ENCODE results near the gene KRTAP17-1.
A peak's percentile ranks its signal among the peaks of the same experiment; 100 is the strongest.

KRTAP17-1 gene

DNA sequence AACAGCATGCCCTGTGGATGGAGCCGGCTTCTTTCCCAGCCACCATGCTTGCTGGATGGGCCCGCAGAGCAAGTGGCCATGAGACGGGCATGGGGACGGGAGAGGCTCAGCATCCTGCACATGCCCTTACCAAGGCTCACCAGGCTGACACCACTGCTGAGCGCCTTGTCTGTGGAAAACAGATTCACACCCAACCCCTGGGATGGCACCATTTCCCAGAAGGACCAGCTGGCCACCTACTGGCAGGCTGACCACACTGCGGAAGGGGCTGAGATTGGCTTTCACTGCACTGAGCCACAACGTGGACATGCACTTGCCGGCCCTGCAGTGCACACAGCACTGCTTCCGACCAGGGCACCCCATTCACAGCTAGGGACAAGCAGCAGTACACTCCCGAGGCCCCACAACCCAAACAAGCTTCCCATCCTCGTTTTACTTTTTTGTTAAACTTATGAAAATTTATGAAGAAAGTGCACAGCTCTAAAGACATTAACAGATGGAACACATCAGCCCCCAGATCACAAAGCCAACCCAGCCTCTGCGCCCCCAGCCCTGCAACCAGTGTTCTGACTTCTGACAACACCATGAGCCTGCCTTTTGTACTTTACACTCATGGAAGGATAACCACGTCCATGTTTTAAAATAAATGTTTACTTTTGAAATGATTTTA lies 13.9 kb upstream of the KRTAP17-1 start:
- DNase-seq: peak; percentile 77
- peaks cover 98% of the 10 kb centered on the region for H3K27me3 ChIP-seq (ENCODE audit: insufficient read depth, low read depth, severe bottlenecking)
- H3K4me3 ChIP-seq (ENCODE audit: low read depth, low read length): no peak overlapping the region
- no peaks in the 10 kb centered on the region for H3K9me3 ChIP-seq (ENCODE audit: severe bottlenecking)
- no peaks in the 10 kb centered on the region for H3K36me3 ChIP-seq
- TF ChIP-seq CTCF (IDR thresholded peaks at IDR 0.05; ENCODE audit: low read depth, low read length): peak; percentile 99
- H3K27ac ChIP-seq: no peak overlapping the region

DNA sequence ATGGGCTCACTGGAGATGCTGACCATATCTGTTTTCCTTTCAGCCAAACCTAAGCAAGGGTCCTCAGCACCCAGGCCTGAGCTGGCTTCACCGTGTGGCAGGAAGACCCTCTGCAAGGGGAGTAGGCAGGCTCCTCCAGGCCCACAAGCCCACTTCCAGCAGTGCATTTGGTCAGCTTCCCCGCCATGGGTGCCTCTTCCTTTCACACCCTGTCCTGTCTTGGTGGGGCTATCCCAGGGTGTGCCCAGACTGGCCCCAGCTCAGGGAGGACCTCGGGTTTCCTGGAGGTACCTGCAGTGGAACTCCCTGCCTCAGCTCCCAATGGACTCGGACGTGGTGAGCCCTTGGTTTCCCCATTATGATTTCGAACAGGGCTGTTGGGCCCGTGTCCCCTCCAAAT lies 12.7 kb upstream of the KRTAP17-1 start:
- Histone ChIP-seq H3K4me3 (ENCODE audit: low read depth, low read length) (no peak overlapping the region), H3K9me3 (ENCODE audit: severe bottlenecking) (no peaks in the 10 kb centered on the region), H3K27me3 (ENCODE audit: insufficient read depth, low read depth, severe bottlenecking) (peaks cover 98% of the 10 kb centered on the region), H3K36me3 (no peaks in the 10 kb centered on the region), H3K27ac (no peak overlapping the region)
- DNase-seq: no peak
- TF ChIP-seq CTCF (IDR thresholded peaks at IDR 0.05; ENCODE audit: low read depth, low read length): no peak

GRCh38 chr17:41327411-41328120 lies 12.1 kb upstream of the KRTAP17-1 start:
- Histone ChIP-seq H3K27me3 (ENCODE audit: insufficient read depth, low read depth, severe bottlenecking) (peaks cover 98% of the 10 kb centered on the region), H3K36me3 (no peaks in the 10 kb centered on the region), H3K9me3 (ENCODE audit: severe bottlenecking) (no peaks in the 10 kb centered on the region), H3K4me3 (ENCODE audit: low read depth, low read length) (no peak overlapping the region), H3K27ac (no peak overlapping the region)
- no peak for TF ChIP-seq CTCF (IDR thresholded peaks at IDR 0.05; ENCODE audit: low read depth, low read length)
- no peak for DNase-seq

GRCh38 chr17:41326173-41327145 lies 10.9 kb upstream of the KRTAP17-1 start:
- no peak for DNase-seq
- H3K27me3 ChIP-seq (ENCODE audit: insufficient read depth, low read depth, severe bottlenecking): peaks cover 92% of the 10 kb centered on the region
- no peak for TF ChIP-seq CTCF (IDR thresholded peaks at IDR 0.05; ENCODE audit: low read depth, low read length)
- H3K27ac ChIP-seq: no peak overlapping the region
- no peak overlapping the region for H3K4me3 ChIP-seq (ENCODE audit: low read depth, low read length)
- no peaks in the 10 kb centered on the region for H3K9me3 ChIP-seq (ENCODE audit: severe bottlenecking)
- H3K36me3 ChIP-seq: no peaks in the 10 kb centered on the region

DNA sequence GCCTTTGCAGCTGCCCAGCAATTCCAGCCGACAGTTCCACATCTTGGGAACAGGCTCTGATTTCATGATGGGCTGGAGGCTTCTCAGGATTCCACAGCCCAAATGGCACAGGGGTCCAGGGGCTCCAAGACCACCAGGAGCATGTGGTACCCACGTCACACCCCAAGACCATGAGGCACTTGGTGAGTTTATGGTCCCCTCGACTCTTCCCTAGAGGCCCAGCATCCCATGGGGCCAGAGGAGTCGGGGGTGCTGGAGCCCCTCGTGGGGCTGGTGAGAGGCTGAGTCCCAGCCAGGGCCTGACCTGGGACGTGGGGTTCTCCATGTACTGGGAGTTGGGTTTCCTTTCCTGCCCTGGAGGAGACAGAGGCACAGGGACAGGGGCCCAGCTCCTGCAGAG lies 10.1 kb upstream of the KRTAP17-1 start:
- TF ChIP-seq CTCF (IDR thresholded peaks at IDR 0.05; ENCODE audit: low read depth, low read length): no peak
- Histone ChIP-seq H3K27ac (no peak overlapping the region), H3K36me3 (no peaks in the 10 kb centered on the region), H3K4me3 (ENCODE audit: low read depth, low read length) (no peak overlapping the region), H3K9me3 (ENCODE audit: severe bottlenecking) (peaks cover 4% of the 10 kb centered on the region), H3K27me3 (ENCODE audit: insufficient read depth, low read depth, severe bottlenecking) (peaks cover 92% of the 10 kb centered on the region)
- DNase-seq: no peak
